ENCODE measurements around the gene RUNX2.
"Not testable (repeated sequence)": the region's sequence is repeated elsewhere in the genome, so short reads cannot be mapped to it uniquely, and the experiment has no call there.

Gene RUNX2

GRCh38 chr6:45647341-45648261, 319.5 kb downstream of the RUNX2 start:
- DNase-seq (ENCODE audit: low read depth in 3 of 3) = no peak

- DNase-seq (ENCODE audit: low read depth in 3 of 3) = no peak
These were observed 320.1 kb downstream of the RUNX2 start for GRCh38 chr6:45648262-45648620.

- no peak for DNase-seq (ENCODE audit: low read depth in 3 of 3)
These were observed 322.5 kb downstream of the RUNX2 start for GRCh38 chr6:45650524-45651135.

- DNase-seq (ENCODE audit: low read depth in 3 of 3) = no peak
These were observed 323.2 kb downstream of the RUNX2 start for GRCh38 chr6:45651301-45651700.

DNA sequence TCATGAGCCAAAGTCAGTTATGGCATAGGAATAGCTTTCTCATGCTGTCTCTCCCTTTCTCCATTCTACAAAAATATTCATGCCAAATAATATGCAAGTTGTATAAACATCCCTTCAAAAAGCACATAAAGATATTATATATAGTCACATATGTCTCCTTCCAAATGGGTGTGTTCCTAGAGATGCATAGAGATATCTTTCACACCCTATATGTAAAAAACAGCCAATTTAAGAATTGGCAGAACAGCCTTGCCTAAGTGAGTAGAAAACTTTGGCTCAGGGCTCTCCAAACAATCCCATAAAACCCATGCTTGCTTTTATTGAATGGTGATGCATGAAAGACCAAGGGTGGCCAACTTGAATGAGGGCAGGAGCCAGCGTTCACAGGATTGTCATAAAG, 324.3 kb downstream of the RUNX2 start:
- no peak for DNase-seq (ENCODE audit: low read depth in 3 of 3)

- DNase-seq (ENCODE audit: low read depth in 3 of 3) = no peak
These were observed 325.2 kb downstream of the RUNX2 start for GRCh38 chr6:45653117-45653883.

DNA sequence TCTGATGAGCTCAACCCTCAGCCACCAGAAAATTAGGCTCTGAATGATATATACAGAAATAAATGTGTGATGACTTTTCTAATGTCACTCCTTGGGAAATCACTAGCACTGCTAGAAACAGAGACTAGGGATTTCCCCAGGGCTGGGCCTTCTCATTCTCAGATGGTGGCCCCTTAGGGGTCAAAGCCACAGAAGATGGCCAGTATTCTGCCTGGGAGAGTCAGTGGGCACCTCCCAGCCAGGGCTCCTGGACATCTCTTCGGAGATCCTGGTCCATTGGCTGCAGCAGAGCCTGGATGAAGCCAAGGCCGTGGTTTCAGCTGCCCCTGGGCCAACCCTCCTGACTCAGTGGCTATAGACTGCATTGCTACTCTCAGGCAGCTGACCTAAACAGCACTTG, 326.5 kb downstream of the RUNX2 start:
- DNase-seq (ENCODE audit: low read depth in 3 of 3) = no peak

GRCh38 chr6:45655745-45656476, 327.8 kb downstream of the RUNX2 start:
- no peak for DNase-seq (ENCODE audit: low read depth in 3 of 3)

- no peak for DNase-seq (ENCODE audit: low read depth in 3 of 3)
These were observed 329.1 kb downstream of the RUNX2 start for GRCh38 chr6:45657226-45657625.

- no peak for DNase-seq (ENCODE audit: low read depth in 3 of 3)
These were observed 330.3 kb downstream of the RUNX2 start for GRCh38 chr6:45658400-45658799.

- no peak for DNase-seq (ENCODE audit: low read depth in 3 of 3)
These were observed 330.8 kb downstream of the RUNX2 start for GRCh38 chr6:45658958-45659357.

DNA sequence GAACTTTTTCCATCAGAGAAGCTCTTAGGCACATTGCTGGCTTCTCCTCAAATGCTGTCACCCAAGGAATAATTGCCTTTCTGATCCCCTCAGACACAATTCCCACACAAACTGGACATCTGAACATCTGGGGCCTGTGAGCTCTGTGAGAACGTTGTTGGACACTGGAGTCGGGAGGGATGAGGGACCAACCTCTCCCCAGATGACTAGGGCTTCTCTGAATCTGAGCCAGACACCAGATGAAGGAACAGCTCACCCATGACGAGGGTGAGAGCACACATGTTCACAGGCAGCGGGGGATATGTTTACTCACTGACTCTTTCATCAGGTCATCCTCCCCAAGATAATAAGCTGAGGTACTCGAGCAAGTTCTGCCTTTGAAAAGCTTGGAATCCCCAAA, 333.5 kb downstream of the RUNX2 start:
- DNase-seq (ENCODE audit: low read depth in 3 of 3) = no peak

- DNase-seq (ENCODE audit: low read depth in 3 of 3) = peak; percentile 25 to 44 (median 33)
These were observed 335.4 kb downstream of the RUNX2 start for GRCh38 chr6:45663251-45664221.

DNA sequence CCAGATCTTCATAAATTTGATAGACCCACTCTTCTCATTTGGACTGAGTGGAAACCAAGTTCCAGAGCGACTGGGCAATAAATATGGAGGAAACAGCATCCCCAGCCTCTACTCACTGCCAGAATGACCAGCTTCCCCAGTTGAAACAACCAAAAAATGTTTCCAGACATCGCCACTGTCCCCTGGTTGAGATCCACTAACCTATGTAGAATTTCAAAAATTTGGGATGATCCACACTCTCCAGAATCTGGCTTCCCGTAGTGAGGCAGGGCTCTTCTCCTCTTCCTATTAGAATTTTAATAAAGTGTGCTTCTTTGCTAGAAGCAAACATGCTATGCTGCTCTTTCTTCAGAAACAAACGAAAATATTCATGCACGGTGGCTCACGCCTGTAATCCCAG, 336.6 kb downstream of the RUNX2 start:
- DNase-seq (ENCODE audit: low read depth in 3 of 3) = no peak

DNA sequence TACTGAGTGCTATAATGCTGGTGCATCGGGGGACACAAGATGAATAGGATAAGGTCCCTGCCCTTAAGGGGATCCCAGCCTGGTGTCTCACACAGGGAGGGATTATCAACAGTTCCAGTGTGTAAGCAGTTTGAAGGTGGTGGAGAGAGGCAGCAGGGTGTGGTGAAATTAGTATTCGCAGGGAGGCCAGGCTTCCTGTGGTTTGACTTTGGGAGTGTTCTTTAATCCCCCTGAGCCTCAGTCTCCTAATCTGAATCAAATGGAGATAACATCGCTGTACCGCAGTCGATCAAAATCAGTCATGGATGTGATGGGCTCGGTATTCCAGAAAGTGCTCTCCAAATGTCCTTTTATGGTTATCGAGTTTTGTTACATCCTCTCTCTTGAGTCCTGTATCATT, 337.7 kb downstream of the RUNX2 start:
- DNase-seq (ENCODE audit: low read depth in 3 of 3) = no peak

GRCh38 chr6:45666846-45667245, 338.7 kb downstream of the RUNX2 start:
- DNase-seq (ENCODE audit: low read depth in 3 of 3) = no peak

- no peak for DNase-seq (ENCODE audit: low read depth in 3 of 3)
These were observed 339.2 kb downstream of the RUNX2 start for GRCh38 chr6:45667300-45667699.

- DNase-seq (ENCODE audit: low read depth in 3 of 3) = no peak
These were observed 339.6 kb downstream of the RUNX2 start for GRCh38 chr6:45667766-45668165.

DNA sequence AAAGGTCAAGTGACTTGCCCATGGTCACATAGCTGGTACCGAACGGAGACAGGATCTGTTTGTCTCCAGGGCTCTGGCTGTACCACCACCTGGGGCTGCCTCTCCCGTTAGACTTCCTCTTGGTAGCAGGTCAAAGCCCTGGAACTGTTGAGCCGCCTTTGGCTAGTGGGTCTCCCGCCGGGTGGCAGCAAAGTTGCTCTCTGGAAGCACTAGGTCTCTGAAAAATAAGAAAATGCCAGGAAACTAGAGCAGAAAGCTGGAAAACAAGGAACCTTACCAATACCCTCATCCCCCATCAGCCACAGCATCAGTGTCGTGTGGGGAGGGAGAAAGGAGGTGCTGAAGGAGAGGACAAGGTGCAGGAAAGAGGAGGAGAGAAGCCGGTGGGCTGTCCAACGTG, 340.6 kb downstream of the RUNX2 start:
- no peak for DNase-seq (ENCODE audit: low read depth in 3 of 3)

DNA sequence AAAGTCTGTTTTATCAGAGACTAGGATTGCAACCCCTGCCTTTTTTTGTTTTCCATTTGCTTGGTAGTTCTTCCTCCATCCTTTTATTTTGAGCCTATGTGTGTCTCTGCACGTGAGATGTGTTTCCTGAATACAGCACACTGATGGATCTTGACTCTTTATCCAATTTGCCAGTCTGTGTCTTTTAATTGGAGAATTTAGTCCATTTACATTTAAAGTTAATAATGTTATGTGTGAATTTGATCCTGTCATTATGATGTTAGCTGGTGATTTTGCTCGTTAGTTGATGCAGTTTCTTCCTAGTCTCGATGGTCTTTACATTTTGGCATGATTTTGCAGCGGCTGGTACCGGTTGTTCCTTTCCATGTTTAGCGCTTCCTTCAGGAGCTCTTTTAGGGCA, 345.0 kb downstream of the RUNX2 start:
- not testable (repeated sequence) for DNase-seq (ENCODE audit: low read depth in 3 of 3)

DNA sequence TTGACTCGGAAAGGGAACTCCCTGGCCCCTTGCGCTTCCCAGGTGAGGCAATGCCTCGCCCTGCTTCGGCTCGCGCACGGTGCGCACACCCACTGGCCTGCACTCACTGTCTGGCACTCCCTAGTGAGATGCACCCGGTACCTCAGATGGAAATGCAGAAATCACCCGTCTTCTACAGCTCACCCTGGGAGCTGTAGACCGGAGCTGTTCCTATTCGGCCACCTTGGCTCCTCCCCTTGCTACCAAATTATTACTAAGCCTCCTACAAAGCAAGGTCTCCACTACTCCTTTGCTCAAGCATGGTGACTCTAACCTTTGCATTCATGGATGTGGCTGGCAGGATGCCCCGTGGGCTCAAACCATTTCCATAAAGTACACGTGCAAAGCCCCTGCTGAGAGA, 347.0 kb downstream of the RUNX2 start:
- not testable (repeated sequence) for DNase-seq (ENCODE audit: low read depth in 3 of 3)
